HCT116 (cell line): ENCODE data around the gene ACBD4. TPM values are rescaled to one million over a fixed set of nuclear protein-coding genes. Genes with fewer than 3 reads are reported as not detected.

Experiments used
- ATAC-seq: fragments of 200-7000 bp; cut with Tn5 transposase; 2 replicates; pipeline ENCODE4 v1.9.1; 2020; ENCODE audit warnings: mild to moderate bottlenecking, moderate library complexity
- BruUV-seq: library from RNA; stranded (reverse); fragments of 400-500 nt; replicated peaks from 2 replicates; lab custom pipeline; 2021; lab: Mats Ljungman, UMichigan
- CTCF ChIA-PET: fragments of 300-600 bp; sonication (Branson Sonifier 250); formaldehyde crosslinking; loops from one replicate; lab custom pipeline; 2021; ENCODE audit warnings: antibody characterized with exemption; lab: Charles Lee
- POLR2A ChIA-PET: fragments of 300-600, 350-600 bp; sonication (Branson Sonifier 250); formaldehyde crosslinking; loops from one replicate; lab custom pipeline; 2021; ENCODE audit warnings: antibody characterized with exemption; lab: Charles Lee
- RAD21 ChIA-PET, 2 experiments: fragments of 300-600 bp; sonication (Branson Sonifier 250); formaldehyde crosslinking; loops; one replicate each; lab custom pipeline; 2023; ENCODE audit warnings: low total read pairs in 2 of 2; ENCODE audit not compliant: uncharacterized antibody in 2 of 2, unreplicated experiment in 2 of 2, low non-redundant PET in 1 of 2; lab: Charles Lee
- DNase-seq: peaks from one replicate; pipeline ENCODE4 v3.0.0-alpha.2; 2010; ENCODE audit warnings: low read depth, low spot score
- H2AFZ ChIP-seq: fragments of 200-600 bp; shearing (Covaris generic), sonication (generic); 2 replicates; pipeline ENCODE4 v1.6.1; 2017; ENCODE audit warnings: low read depth, mixed run types, mixed read lengths, antibody characterized with exemption, low read length; ENCODE audit not compliant: poor library complexity, severe bottlenecking
- H3K27ac ChIP-seq: 2 replicates; pipeline ENCODE4 v1.5.1; 2012; ENCODE audit warnings: low read depth, low read length
- H3K27me3 ChIP-seq: fragments of 200-600 bp; sonication (generic); 2 replicates; pipeline ENCODE4 v1.6.1; 2016; ENCODE audit warnings: mixed run types, low read length, mixed read lengths; ENCODE audit not compliant: insufficient read depth
- H3K36me3 ChIP-seq, 2 experiments: fragments of 200-500 bp in 1 of 2; fragments of 200-600 bp in 1 of 2; sonication (Bioruptor generic) in 1 of 2; sonication (generic) in 1 of 2; 2 replicates each; pipeline versions ENCODE4 v1.5.1 to v1.6.1; 2014 to 2016; ENCODE audit warnings: low read length in 2 of 2, inconsistent platforms in 1 of 2, mixed read lengths in 1 of 2, mixed run types in 1 of 2; ENCODE audit not compliant: insufficient read depth in 2 of 2, control insufficient read depth in 1 of 2
- H3K4me1 ChIP-seq, 2 experiments: fragments of 200-600 bp in 1 of 2; sonication (generic) in 1 of 2; 2 replicates each; pipeline versions ENCODE4 v1.5.1 to v1.6.1; 2012 to 2017; ENCODE audit warnings: low read length in 2 of 2, inconsistent platforms in 1 of 2, mild to moderate bottlenecking in 1 of 2, mixed read lengths in 1 of 2, mixed run types in 1 of 2, moderate library complexity in 1 of 2; ENCODE audit not compliant: insufficient read depth in 2 of 2, control insufficient read depth in 1 of 2
- H3K4me2 ChIP-seq: fragments of 200-600 bp; sonication (generic); 2 replicates; pipeline ENCODE4 v1.6.1; 2017; ENCODE audit warnings: mixed run types, low read length, mixed read lengths
- H3K4me3 ChIP-seq, 2 experiments: fragments of 200-600 bp in 1 of 2; sonication (generic) in 1 of 2; replicated peaks in 1 of 2; 2 replicates each; pipeline ENCODE4 v1.5.1; 2011 to 2016; ENCODE audit warnings: low read length in 2 of 2, control low read depth in 1 of 2, low read depth in 1 of 2, mild to moderate bottlenecking in 1 of 2, mixed read lengths in 1 of 2, mixed run types in 1 of 2
- H3K79me2 ChIP-seq: fragments of 200-600 bp; sonication (generic); 2 replicates; pipeline ENCODE4 v1.6.1; 2017; ENCODE audit warnings: mild to moderate bottlenecking, mixed run types, low read length, moderate library complexity, mixed read lengths; ENCODE audit not compliant: insufficient read depth
- H3K9ac ChIP-seq: fragments of 200-600 bp; sonication (generic); 2 replicates; pipeline ENCODE4 v1.6.1; 2016; ENCODE audit warnings: low read length, mixed read lengths
- H3K9me2 ChIP-seq: fragments of 200-600 bp; sonication (generic), shearing (Covaris generic); 2 replicates; pipeline ENCODE4 v1.6.1; 2017; ENCODE audit warnings: mixed run types, mild to moderate bottlenecking, moderate library complexity; ENCODE audit not compliant: insufficient read depth
- H3K9me3 ChIP-seq, 2 experiments: fragments of 200-500 bp in 1 of 2; fragments of 200-600 bp in 1 of 2; sonication (Bioruptor generic) in 1 of 2; sonication (generic) in 1 of 2; 2 replicates each; pipeline ENCODE4 v1.6.1; 2014 to 2017; ENCODE audit warnings: low read length in 2 of 2, mixed read lengths in 2 of 2, inconsistent platforms in 1 of 2, low read depth in 1 of 2, mild to moderate bottlenecking in 1 of 2, mixed run types in 1 of 2, moderate library complexity in 1 of 2; ENCODE audit not compliant: control insufficient read depth in 1 of 2, insufficient read depth in 1 of 2
- H4K20me1 ChIP-seq: fragments of 200-600 bp; sonication (generic), shearing (Covaris generic); 2 replicates; pipeline ENCODE4 v1.6.1; 2017; ENCODE audit warnings: mixed run types, mild to moderate bottlenecking, moderate library complexity; ENCODE audit not compliant: insufficient read depth
- ATF3 ChIP-seq: IDR thresholded peaks from 2 replicates; pipeline ENCODE4 v1.6.1; 2012
- CBX3 ChIP-seq: IDR thresholded peaks from 2 replicates; pipeline ENCODE4 v1.6.1; 2012; ENCODE audit warnings: low read depth
- CEBPB ChIP-seq: IDR thresholded peaks from 2 replicates; pipeline ENCODE4 v1.6.1; 2012; ENCODE audit warnings: low read depth
- CTCF ChIP-seq, 3 experiments: fragments of 200-600 bp in 1 of 3; sonication (generic) in 1 of 3; IDR thresholded peaks in 2 of 3; conservative IDR thresholded peaks in 1 of 3; 2 replicates each; pipeline ENCODE4 v1.5.1; 2012 to 2017; ENCODE audit warnings: low read depth in 2 of 3, low read length in 2 of 3, antibody characterized with exemption in 1 of 3, borderline replicate concordance in 1 of 3, control low read depth in 1 of 3, mild to moderate bottlenecking in 1 of 3, mixed read lengths in 1 of 3, mixed run types in 1 of 3, moderate library complexity in 1 of 3; ENCODE audit not compliant: insufficient read depth in 1 of 3
- EGR1 ChIP-seq: IDR thresholded peaks from 2 replicates; pipeline ENCODE4 v1.6.1; 2012; ENCODE audit warnings: low read depth
- EZH2 ChIP-seq: fragments of 200-600 bp; sonication (generic); IDR thresholded peaks from 2 replicates; pipeline ENCODE4 v1.6.1; 2017; ENCODE audit warnings: antibody characterized with exemption, mixed run types
- FOSL1 ChIP-seq: IDR thresholded peaks from 2 replicates; pipeline ENCODE4 v1.6.1; 2012; ENCODE audit warnings: low read depth
- POLR2A ChIP-seq: IDR thresholded peaks from 2 replicates; pipeline ENCODE4 v1.7.0; 2011; ENCODE audit warnings: borderline replicate concordance; ENCODE audit not compliant: insufficient read depth, insufficient read length; ENCODE audit errors: extremely low read depth
- POLR2AphosphoS5 ChIP-seq: IDR thresholded peaks from 2 replicates; pipeline ENCODE4 v1.6.1; 2011; ENCODE audit warnings: mild to moderate bottlenecking, low read depth, low read length, moderate library complexity
- RAD21 ChIP-seq: IDR thresholded peaks from 2 replicates; pipeline ENCODE4 v1.6.1; 2012; ENCODE audit warnings: low read depth, mild to moderate bottlenecking
- REST ChIP-seq: IDR thresholded peaks from 2 replicates; pipeline ENCODE4 v1.6.1; 2012; ENCODE audit warnings: low read depth
- SIN3A ChIP-seq: IDR thresholded peaks from 2 replicates; pipeline ENCODE4 v1.6.1; 2012; ENCODE audit warnings: low read depth
- SP1 ChIP-seq: IDR thresholded peaks from 2 replicates; pipeline ENCODE4 v1.6.1; 2012; ENCODE audit warnings: low read depth
- SRF ChIP-seq: IDR thresholded peaks from 2 replicates; pipeline ENCODE4 v1.6.1; 2012; ENCODE audit warnings: low read depth
- TCF7L2 ChIP-seq: IDR thresholded peaks from 2 replicates; pipeline ENCODE4 v1.7.0; 2011; ENCODE audit warnings: borderline replicate concordance, inconsistent platforms; ENCODE audit not compliant: insufficient read depth, insufficient read length; ENCODE audit errors: extremely low read depth
- YY1 ChIP-seq: IDR thresholded peaks from 2 replicates; pipeline ENCODE4 v1.6.1; 2011; ENCODE audit warnings: low read length, low read depth, moderate library complexity, mild to moderate bottlenecking; ENCODE audit not compliant: insufficient replicate concordance; ENCODE audit errors: extremely low read depth
- ZBTB33 ChIP-seq: IDR thresholded peaks from 2 replicates; pipeline ENCODE4 v1.6.1; 2011; ENCODE audit warnings: mild to moderate bottlenecking, low read length, moderate library complexity; ENCODE audit not compliant: insufficient replicate concordance; ENCODE audit errors: extremely low read depth
- ZFX ChIP-seq: fragments of 450-650 bp; IDR thresholded peaks from 2 replicates; pipeline ENCODE4 v1.6.1; 2017
- ZNF274 ChIP-seq: fragments of 200-500 bp; sonication (Bioruptor generic); IDR thresholded peaks from 2 replicates; pipeline ENCODE4 v1.6.1; 2014; ENCODE audit warnings: mild to moderate bottlenecking, low read depth, low read length, inconsistent platforms
- intact Hi-C: fragments of 100-400 bp; cut with micrococcal nuclease; formaldehyde crosslinking; loops from 2 replicates; pipeline ENCODE4 v1.10.0; 2022
- total RNA-seq: library from RNA; stranded (reverse); gene quantifications from one replicate; pipeline ENCODE4 v1.2.1, GENCODE V29; 2021; ENCODE audit not compliant: unreplicated experiment

Gene ACBD4
- total RNA-seq, 1 experiment from 2014 or later = 13.6 TPM

GRCh38 chr17:45087978-45088377 is 47.5 kb upstream of the ACBD4 start:
- TF ChIP-seq POLR2A (no peak), ATF3 (no peak), SIN3A (no peak), ZBTB33 (no peak), EGR1 (no peak), CTCF (IDR thresholded peaks at IDR 0.05 in 2 of 3, conservative IDR thresholded peaks at IDR 0.05 in 1 of 3; ENCODE audit: borderline replicate concordance in 1 of 3, insufficient read depth in 1 of 3, low read depth in 2 of 3, low read length in 2 of 3) (no peak), CEBPB (no peak), RAD21 (no peak), SRF (no peak), YY1 (no peak), CBX3 (no peak), REST (no peak), ZNF274 (no peak), SP1 (no peak), TCF7L2 (no peak), FOSL1 (no peak), ZFX (no peak), EZH2 (no peak), POLR2AphosphoS5 (no peak)
- Histone ChIP-seq H3K4me3 (no peak overlapping the region), H3K79me2 (peaks cover 18% of the 10 kb centered on the region; the same call in 1 of the 2 replicates), H3K9ac (no peak overlapping the region), H3K27me3 (no peaks in the 10 kb centered on the region), H3K4me2 (no peak overlapping the region), H3K4me1 (peaks cover 3 to 18% of the 10 kb centered on the region in 2 experiments), H4K20me1 (peaks cover 4% of the 10 kb centered on the region; the same call in 1 of the 2 replicates), H3K27ac (no peak overlapping the region), H3K9me3 (no peaks in the 10 kb centered on the region), H2AFZ (no peak overlapping the region), H3K36me3 (peaks cover 52 to 58% of the 10 kb centered on the region in 2 experiments), H3K9me2 (no peaks in the 10 kb centered on the region)
- CTCF ChIA-PET = no interaction called here
- no peak for DNase-seq
- POLR2A ChIA-PET = no interaction called here
- ATAC-seq = no peak
- RAD21 ChIA-PET = no interaction called here
- no TSS peak for BruUV-seq
- intact Hi-C loops = loop anchor here (2.0 kb wide), 1 partner anchor 19 kb away; no protein-coding TSS in a partner anchor
